IMR-90 (cell line): ENCODE data around the gene RAD51B. TPM values are rescaled to one million over a fixed set of nuclear protein-coding genes. Genes with fewer than 3 reads are reported as not detected.

Experiments used
- ATAC-seq: fragments of 200-7000 bp; cut with Tn5 transposase; 2 replicates; pipeline ENCODE4 v1.9.1; 2020; ENCODE audit warnings: low read depth, mild to moderate bottlenecking, moderate library complexity
- BruUV-seq: library from RNA; stranded (reverse); fragments of 400-500 nt; replicated peaks from 2 replicates; lab custom pipeline; 2021; lab: Mats Ljungman, UMichigan
- CTCF ChIA-PET: fragments of 300-600 bp; formaldehyde crosslinking; extraction: SDS; loops from one replicate; lab custom pipeline; 2021; ENCODE audit warnings: antibody characterized with exemption; lab: Yijun Ruan, JAX
- POLR2A ChIA-PET: fragments of 300-600 bp; sonication (Branson Sonifier 250); formaldehyde crosslinking; loops from one replicate; lab custom pipeline; 2022; ENCODE audit warnings: antibody characterized with exemption; ENCODE audit not compliant: unreplicated experiment; lab: Charles Lee
- DNase-seq: peaks from one replicate; pipeline ENCODE4 v3.0.0; 2013
- H2AFZ ChIP-seq: replicated peaks from 2 replicates; pipeline ENCODE3; 2013; ENCODE audit warnings: low read length, mild to moderate bottlenecking; ENCODE audit not compliant: poor library complexity
- H2AK5ac ChIP-seq: 2 replicates; pipeline ENCODE4 v1.6.1; 2013; ENCODE audit warnings: low read depth, low read length, inconsistent platforms
- H2AK9ac ChIP-seq: replicated peaks from 2 replicates; pipeline ENCODE3; 2013; ENCODE audit warnings: mild to moderate bottlenecking, low read depth, low read length, moderate library complexity; ENCODE audit not compliant: poor library complexity
- H2BK120ac ChIP-seq: 2 replicates; pipeline ENCODE4 v1.6.1; 2013; ENCODE audit warnings: low read depth, low read length, inconsistent platforms
- H2BK15ac ChIP-seq: 3 replicates; pipeline ENCODE4 v1.6.1; 2013; ENCODE audit warnings: low read depth, low read length, inconsistent platforms
- H2BK20ac ChIP-seq: 2 replicates; pipeline ENCODE4 v1.6.1; 2013; ENCODE audit warnings: low read depth, mild to moderate bottlenecking, inconsistent platforms, low read length, moderate library complexity
- H2BK5ac ChIP-seq: 2 replicates; pipeline ENCODE4 v1.6.1; 2013; ENCODE audit warnings: mild to moderate bottlenecking, low read depth, low read length, inconsistent platforms; ENCODE audit not compliant: poor library complexity, severe bottlenecking
- H3K14ac ChIP-seq: replicated peaks from 2 replicates; pipeline ENCODE4 v1.6.1; 2013; ENCODE audit warnings: low read depth, low read length, inconsistent platforms
- H3K18ac ChIP-seq: 2 replicates; pipeline ENCODE4 v1.6.1; 2013; ENCODE audit warnings: low read depth, low read length, control low read depth
- H3K23ac ChIP-seq: 2 replicates; pipeline ENCODE4 v1.6.1; 2013; ENCODE audit warnings: low read depth, low read length, inconsistent platforms
- H3K27ac ChIP-seq: 2 replicates; pipeline ENCODE4 v1.5.1; 2013; ENCODE audit warnings: mild to moderate bottlenecking, control low read depth, low read length; ENCODE audit not compliant: insufficient read depth
- H3K27me3 ChIP-seq: 2 replicates; pipeline ENCODE4 v1.6.1; 2013; ENCODE audit warnings: low read length; ENCODE audit not compliant: control insufficient read depth, insufficient read depth
- H3K36me3 ChIP-seq: 2 replicates; pipeline ENCODE4 v1.6.1; 2013; ENCODE audit warnings: low read length, mixed read lengths; ENCODE audit not compliant: control insufficient read depth, insufficient read depth
- H3K4ac ChIP-seq: 2 replicates; pipeline ENCODE4 v1.6.1; 2013; ENCODE audit warnings: low read depth, low read length, inconsistent platforms
- H3K4me1 ChIP-seq: 2 replicates; pipeline ENCODE4 v1.6.1; 2013; ENCODE audit warnings: low read length, mixed read lengths; ENCODE audit not compliant: control insufficient read depth, insufficient read depth
- H3K4me2 ChIP-seq: 2 replicates; pipeline ENCODE4 v1.6.1; 2013; ENCODE audit warnings: low read depth, mild to moderate bottlenecking, control low read depth, low read length, moderate library complexity
- H3K4me3 ChIP-seq: 2 replicates; pipeline ENCODE4 v1.5.1; 2013; ENCODE audit warnings: low read depth, mild to moderate bottlenecking, control low read depth, low read length, moderate library complexity; ENCODE audit not compliant: insufficient read depth
- H3K56ac ChIP-seq: 2 replicates; pipeline ENCODE4 v1.6.1; 2013; ENCODE audit warnings: low read length, inconsistent platforms; ENCODE audit not compliant: insufficient read depth; ENCODE audit errors: extremely low read depth
- H3K79me1 ChIP-seq, 2 experiments: 2 replicates each; pipeline ENCODE4 v1.6.1; 2013; ENCODE audit warnings: low read length in 2 of 2, inconsistent platforms in 1 of 2, low read depth in 1 of 2
- H3K9ac ChIP-seq: 2 replicates; pipeline ENCODE4 v1.6.1; 2013; ENCODE audit warnings: low read depth, low read length, control low read depth
- H3K9me1 ChIP-seq: 2 replicates; pipeline ENCODE4 v1.6.1; 2013; ENCODE audit warnings: low read length, inconsistent platforms; ENCODE audit not compliant: insufficient read depth
- H3K9me3 ChIP-seq: 2 replicates; pipeline ENCODE4 v1.6.1; 2013; ENCODE audit warnings: low read length; ENCODE audit not compliant: control insufficient read depth, insufficient read depth
- H4K20me1 ChIP-seq: 2 replicates; pipeline ENCODE4 v1.6.1; 2013; ENCODE audit warnings: low read length, inconsistent platforms; ENCODE audit not compliant: insufficient read depth
- H4K5ac ChIP-seq: 2 replicates; pipeline ENCODE4 v1.6.1; 2013; ENCODE audit warnings: mild to moderate bottlenecking, low read depth, low read length, control low read depth
- H4K8ac ChIP-seq, 2 experiments: 2 replicates each; pipeline ENCODE4 v1.6.1; 2013; ENCODE audit warnings: low read depth in 2 of 2, low read length in 2 of 2, control low read depth in 1 of 2, inconsistent platforms in 1 of 2
- H4K91ac ChIP-seq: 2 replicates; pipeline ENCODE4 v1.6.1; 2013; ENCODE audit warnings: low read depth, low read length, inconsistent platforms; ENCODE audit not compliant: insufficient read depth
- CTCF ChIP-seq: conservative IDR thresholded peaks from 2 replicates; pipeline ENCODE4 v1.5.1; 2012; ENCODE audit warnings: mild to moderate bottlenecking, low read depth, low read length, improper control_type of control experiment
- FOS ChIP-seq: fragments of 150-350 bp; IDR thresholded peaks from 2 replicates; pipeline ENCODE4 v1.6.1; 2016; ENCODE audit warnings: low read depth, low read length
- MAZ ChIP-seq: IDR thresholded peaks from 2 replicates; pipeline ENCODE4 v1.6.1; 2012; ENCODE audit warnings: low read depth, mild to moderate bottlenecking, low read length, improper control_type of control experiment, moderate library complexity, borderline replicate concordance
- MXI1 ChIP-seq: IDR thresholded peaks from 2 replicates; pipeline ENCODE4 v1.6.1; 2012; ENCODE audit warnings: low read depth, mild to moderate bottlenecking, low read length, moderate library complexity, borderline replicate concordance
- USF2 ChIP-seq: fragments of 150-350 bp; IDR thresholded peaks from 2 replicates; pipeline ENCODE4 v1.6.1; 2017; ENCODE audit warnings: mild to moderate bottlenecking, antibody characterized with exemption, low read length, low read depth
- WGBS, 2 experiments: methylation state at CpG; one replicate each; pipeline versions ENCODE4 v1.1.5 to v1.1.7; 2013; ENCODE audit warnings: missing lambda C conversion rate in 2 of 2; ENCODE audit not compliant: insufficient read length in 1 of 2; ENCODE audit errors: extremely low coverage in 2 of 2; 5-methylcytosine and 5-hydroxymethylcytosine counted together
- dilution Hi-C: fragments of 300-500 bp; cut with HindIII; formaldehyde crosslinking; loops from one replicate; pipeline ENCODE4 v1.14.3; 2018; ENCODE audit warnings: low sequenced_read_pairs; ENCODE audit not compliant: unreplicated experiment
- in situ Hi-C: fragments of 300-500 bp; cut with MboI; formaldehyde crosslinking; loops from 3 replicates; pipeline ENCODE4 v1.14.3; 2019; ENCODE audit warnings: low sequenced_read_pairs, inconsistent platforms, mixed read lengths
- intact Hi-C: fragments of 100-400 bp; cut with micrococcal nuclease; formaldehyde crosslinking; loops from 2 replicates; pipeline ENCODE4 v1.10.0; 2022
- polyA plus RNA-seq, 3 experiments: library from polyadenylated mRNA; depleted of rRNA; stranded (reverse); fragments of >200 nt; gene quantifications; 2 replicates each; pipeline ENCODE4 v1.2.3, GENCODE V29; 2012; ENCODE audit warnings: low replicate concordance in 1 of 3
- total RNA-seq: library from RNA; depleted of rRNA; stranded (reverse); fragments of >200 nt; gene quantifications from 2 replicates; pipeline ENCODE4 v1.2.3, GENCODE V29; 2012

RAD51B gene
- total and polyA plus RNA-seq, 2 of the 4 experiments (the other 2 are of a cell fraction) = 5.1 to 18.8 TPM

DNA sequence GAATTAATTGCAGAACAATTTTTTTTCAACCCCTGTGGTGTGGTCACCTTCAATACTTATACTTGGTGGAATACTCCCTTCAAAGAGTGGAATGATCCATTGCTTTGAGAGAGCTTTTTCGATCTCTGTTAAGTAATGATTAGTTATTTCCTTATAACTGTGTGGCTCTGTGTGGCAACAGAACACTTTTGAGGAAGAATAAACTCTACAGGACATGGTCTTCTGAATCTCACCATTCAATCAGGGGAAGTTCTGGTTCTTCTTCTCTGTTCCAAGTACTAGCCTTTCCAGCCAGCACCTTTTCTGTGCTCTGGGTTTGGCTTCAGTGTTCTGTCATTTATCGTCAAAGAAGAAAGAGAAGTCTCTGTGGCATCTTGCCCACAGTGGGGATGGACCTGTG, 604.1 kb downstream of the RAD51B start:
- Histone ChIP-seq H2BK20ac (no peak overlapping the region), H2BK15ac (no peak overlapping the region), H3K9ac (no peak overlapping the region), H2BK5ac (no peak overlapping the region), H4K91ac (no peak overlapping the region), H3K4me3 (no peak overlapping the region), H2AK5ac (no peak overlapping the region), H3K9me1 (no peaks in the 10 kb centered on the region), H3K4me2 (no peak overlapping the region), H3K23ac (no peak overlapping the region), H3K27ac (no peak overlapping the region), H3K9me3 (no peaks in the 10 kb centered on the region), H2AK9ac (no peak overlapping the region), H2AFZ (no peak overlapping the region), H3K36me3 (no peaks in the 10 kb centered on the region), H2BK120ac (no peak overlapping the region), H3K56ac (no peak overlapping the region), H4K8ac (no peak overlapping the region), H3K18ac (no peak overlapping the region), H3K79me1 (no peaks in the 10 kb centered on the region), H3K4ac (no peak overlapping the region), H4K20me1 (no peaks in the 10 kb centered on the region), H3K27me3 (no peaks in the 10 kb centered on the region), H3K4me1 (no peaks in the 10 kb centered on the region), H3K14ac (no peak overlapping the region), H4K5ac (no peak overlapping the region)
- no peak for DNase-seq
- TF ChIP-seq MXI1 (no peak), CTCF (no peak), USF2 (no peak), MAZ (no peak), FOS (no peak)
- CTCF ChIA-PET = no interaction called here
- in situ Hi-C loops = no loop called here
- dilution Hi-C loops = no loop called here
- ATAC-seq = no peak
- POLR2A ChIA-PET = no interaction called here
- WGBS, 2 experiments = no CpG with 5 or more reads among the region's 2 CpGs
- no TSS peak for BruUV-seq
- intact Hi-C loops = no loop called here
